GM12891 (cell line): ENCODE data around the gene ABCF2.

ENCODE experiments used
- POLR2A ChIP-seq: IDR thresholded peaks from 2 replicates; pipeline ENCODE4 v1.6.1; 2011; ENCODE audit warnings: low read depth, low read length, control low read depth
- POLR2AphosphoS5 ChIP-seq: IDR thresholded peaks from 2 replicates; pipeline ENCODE4 v1.6.1; 2011; ENCODE audit warnings: low read depth, low read length, control low read depth
- SPI1 ChIP-seq: IDR thresholded peaks from 2 replicates; pipeline ENCODE4 v1.6.1; 2011; ENCODE audit warnings: low read depth, low read length, control low read depth

DNA sequence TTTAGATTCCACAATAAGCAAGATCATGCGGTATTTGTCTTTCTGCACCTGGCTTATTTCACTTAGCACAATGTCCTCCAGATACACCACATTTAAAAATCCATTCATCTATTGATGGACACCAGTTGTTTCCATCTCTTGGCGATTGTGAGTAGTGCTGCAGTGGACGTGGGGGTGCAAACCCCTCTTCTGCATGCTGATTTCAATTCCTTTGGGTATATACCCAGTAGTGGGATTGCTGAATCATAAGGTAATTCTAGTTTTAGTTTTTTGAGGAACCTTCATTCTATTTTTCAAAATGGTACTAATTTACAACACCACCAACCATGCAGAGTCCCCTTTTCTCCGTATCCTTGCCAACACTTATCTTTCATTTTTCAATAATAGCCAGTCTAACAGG, 38.0 kb downstream of the ABCF2 start:
- TF ChIP-seq POLR2AphosphoS5 = no peak
- TF ChIP-seq POLR2A = no peak
- no peak for TF ChIP-seq SPI1
